Peyer's patch (tissue), 4 donors: ENCODE data around the gene SYK. TPM values are rescaled to one million over a fixed set of nuclear protein-coding genes. Genes with fewer than 3 reads are reported as not detected.

ENCODE experiments used
- DNase-seq, 3 donors: peaks; one replicate each; pipeline ENCODE4 v3.0.0-alpha.2; 2017 to 2019
- H3K27ac ChIP-seq, 4 donors: fragments of 200-600 bp; sonication (generic); one replicate each; pipeline ENCODE4 v1.5.1; 2016 to 2019
- H3K27me3 ChIP-seq, 2 donors: fragments of 200-600 bp; sonication (generic); one replicate each; pipeline ENCODE4 v1.5.1; 2019
- H3K36me3 ChIP-seq, 3 donors: fragments of 200-600 bp; sonication (generic); one replicate each; pipeline ENCODE4 v1.5.1; 2016 to 2019
- H3K4me1 ChIP-seq, 4 donors: fragments of 200-600 bp; sonication (generic); one replicate each; pipeline ENCODE4 v1.5.1; 2016 to 2019
- H3K4me3 ChIP-seq, 4 donors: fragments of 200-600 bp; sonication (generic); 1 replicate in 3 of 4; 2 replicates in 1 of 4; pipeline ENCODE4 v1.5.1; 2016 to 2019; ENCODE audit warnings: mild to moderate bottlenecking in 1 of 4
- H3K9me3 ChIP-seq, 4 donors: fragments of 200-600 bp; sonication (generic); one replicate each; pipeline ENCODE4 v1.5.1; 2016 to 2019; ENCODE audit warnings: mild to moderate bottlenecking in 1 of 4
- POLR2A ChIP-seq, 2 donors: fragments of 450-650 bp; IDR thresholded peaks; one replicate each; pipeline ENCODE4 v1.5.1; 2017; ENCODE audit warnings: antibody characterized with exemption in 2 of 2, mild to moderate bottlenecking in 2 of 2, moderate library complexity in 2 of 2
- total RNA-seq, 4 donors: library from RNA; depleted of rRNA; stranded (reverse); fragments of >200 nt; gene quantifications; one replicate each; pipeline ENCODE4 v1.1.0, GENCODE V29; 2016
- TF ChIP-seq, protein P1 (sequence below), 6 experiments: fragments of 450-650 bp in 4 of 6; fragments of 200-600 bp in 2 of 6; sonication (generic) in 1 of 6; IDR thresholded peaks; one replicate each; pipeline ENCODE4 v1.5.1; 2017 to 2019; ENCODE audit warnings: antibody characterized with exemption in 6 of 6, mild to moderate bottlenecking in 3 of 6, moderate library complexity in 1 of 6

The SYK gene
- total RNA-seq, 4 donors from 2014 or later, result 48.7 to 81.7 (median 60.0) TPM

- H3K36me3 ChIP-seq, result no peaks in the 10 kb centered on the region
- no peaks in the 10 kb centered on the region for H3K27me3 ChIP-seq
- DNase-seq, result peak in 1 of 3 donors; percentile 30
- H3K4me1 ChIP-seq, result peaks cover 0 to 6% (median 5%) of the 10 kb centered on the region in 4 donors
- no peaks in the 10 kb centered on the region for H3K9me3 ChIP-seq
- no peak overlapping the region for H3K4me3 ChIP-seq
- TF ChIP-seq POLR2A (IDR thresholded peaks at IDR 0.05), result no peak
- TF ChIP-seq, protein P1, sequence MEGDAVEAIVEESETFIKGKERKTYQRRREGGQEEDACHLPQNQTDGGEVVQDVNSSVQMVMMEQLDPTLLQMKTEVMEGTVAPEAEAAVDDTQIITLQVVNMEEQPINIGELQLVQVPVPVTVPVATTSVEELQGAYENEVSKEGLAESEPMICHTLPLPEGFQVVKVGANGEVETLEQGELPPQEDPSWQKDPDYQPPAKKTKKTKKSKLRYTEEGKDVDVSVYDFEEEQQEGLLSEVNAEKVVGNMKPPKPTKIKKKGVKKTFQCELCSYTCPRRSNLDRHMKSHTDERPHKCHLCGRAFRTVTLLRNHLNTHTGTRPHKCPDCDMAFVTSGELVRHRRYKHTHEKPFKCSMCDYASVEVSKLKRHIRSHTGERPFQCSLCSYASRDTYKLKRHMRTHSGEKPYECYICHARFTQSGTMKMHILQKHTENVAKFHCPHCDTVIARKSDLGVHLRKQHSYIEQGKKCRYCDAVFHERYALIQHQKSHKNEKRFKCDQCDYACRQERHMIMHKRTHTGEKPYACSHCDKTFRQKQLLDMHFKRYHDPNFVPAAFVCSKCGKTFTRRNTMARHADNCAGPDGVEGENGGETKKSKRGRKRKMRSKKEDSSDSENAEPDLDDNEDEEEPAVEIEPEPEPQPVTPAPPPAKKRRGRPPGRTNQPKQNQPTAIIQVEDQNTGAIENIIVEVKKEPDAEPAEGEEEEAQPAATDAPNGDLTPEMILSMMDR (IDR thresholded peaks at IDR 0.05), result no peak
- H3K27ac ChIP-seq, result peak overlapping the region in 1 of 4 donors; percentile 55
Observed at GRCh38 chr9:90770182-90770738, 31.4 kb upstream of the SYK start.

- H3K27me3 ChIP-seq, result no peaks in the 10 kb centered on the region
- DNase-seq, result peak in 2 of 3 donors; percentile 42 to 49
- TF ChIP-seq, protein P1 (IDR thresholded peaks at IDR 0.05), result no peak
- no peak for TF ChIP-seq POLR2A (IDR thresholded peaks at IDR 0.05)
- H3K27ac ChIP-seq, result peak overlapping the region in 1 of 4 donors; percentile 55
- no peaks in the 10 kb centered on the region for H3K36me3 ChIP-seq
- no peak overlapping the region for H3K4me3 ChIP-seq
- H3K9me3 ChIP-seq, result no peaks in the 10 kb centered on the region
- H3K4me1 ChIP-seq, result peaks cover 0 to 6% (median 4%) of the 10 kb centered on the region in 4 donors
Observed at GRCh38 chr9:90770927-90771326, 30.7 kb upstream of the SYK start.

DNA sequence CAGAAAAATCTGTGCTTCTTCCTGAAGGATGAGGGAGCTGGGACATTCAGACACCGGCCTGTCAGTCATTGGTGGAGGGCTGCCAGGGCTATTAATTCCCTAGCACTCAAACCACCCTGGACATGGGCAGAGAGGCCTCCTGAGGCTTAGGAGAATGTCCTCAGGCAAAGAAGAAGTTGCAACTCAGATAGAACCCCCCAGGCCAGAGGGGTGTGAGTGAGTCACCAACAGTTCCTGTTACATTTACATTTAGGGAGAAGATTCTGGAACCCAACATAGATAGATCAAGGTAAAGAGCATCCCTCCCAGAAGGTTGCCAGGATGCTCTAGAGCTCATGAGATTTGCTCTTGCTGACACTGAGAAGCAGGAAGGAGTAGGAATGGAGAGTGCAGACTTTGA, 29.2 kb upstream of the SYK start:
- no peak for TF ChIP-seq POLR2A (IDR thresholded peaks at IDR 0.05)
- no peaks in the 10 kb centered on the region for H3K27me3 ChIP-seq
- no peak overlapping the region for H3K4me3 ChIP-seq
- H3K27ac ChIP-seq, result peak overlapping the region in 1 of 4 donors; percentile 13
- peaks cover 0 to 6% (median 2%) of the 10 kb centered on the region in 4 donors for H3K4me1 ChIP-seq
- DNase-seq, result no peak
- H3K9me3 ChIP-seq, result no peaks in the 10 kb centered on the region
- H3K36me3 ChIP-seq, result no peaks in the 10 kb centered on the region

- peaks cover 0 to 6% (median 2%) of the 10 kb centered on the region in 4 donors for H3K4me1 ChIP-seq
- DNase-seq, result peak in 2 of 3 donors; percentile 34 to 61
- H3K4me3 ChIP-seq, result no peak overlapping the region
- TF ChIP-seq, protein P1 (IDR thresholded peaks at IDR 0.05), result peak; percentile 26 to 60 (median 50)
- TF ChIP-seq POLR2A (IDR thresholded peaks at IDR 0.05), result no peak
- H3K36me3 ChIP-seq, result no peaks in the 10 kb centered on the region
- peak overlapping the region in 1 of 4 donors; percentile 70 for H3K27ac ChIP-seq
- H3K27me3 ChIP-seq, result no peaks in the 10 kb centered on the region
- no peaks in the 10 kb centered on the region for H3K9me3 ChIP-seq
Observed at GRCh38 chr9:90773617-90774016, 28.0 kb upstream of the SYK start.

DNA sequence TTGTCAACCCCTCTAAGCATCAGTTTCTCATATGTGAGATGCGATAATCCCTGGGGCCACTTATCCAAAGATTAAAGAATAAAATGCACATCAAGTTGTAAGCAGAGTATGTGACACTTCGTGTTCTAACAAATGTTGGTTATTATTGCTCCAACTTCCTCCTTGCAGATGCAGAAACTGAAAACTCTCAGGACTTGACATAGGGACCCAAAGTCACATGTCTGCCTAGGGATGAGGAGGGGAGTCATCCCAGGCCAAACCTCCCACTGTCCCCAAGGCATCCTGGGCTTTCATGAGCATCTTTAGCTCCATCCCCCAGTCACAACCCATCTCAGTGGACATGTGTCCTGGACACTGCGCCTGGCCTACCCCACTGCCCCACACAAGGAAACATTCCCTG, 27.5 kb upstream of the SYK start:
- DNase-seq, result no peak
- no peaks in the 10 kb centered on the region for H3K27me3 ChIP-seq
- H3K4me1 ChIP-seq, result peaks cover 0 to 6% (median 2%) of the 10 kb centered on the region in 4 donors
- TF ChIP-seq, protein P1 (IDR thresholded peaks at IDR 0.05), result no peak
- peak overlapping the region in 1 of 4 donors; percentile 70 for H3K27ac ChIP-seq
- no peaks in the 10 kb centered on the region for H3K9me3 ChIP-seq
- H3K4me3 ChIP-seq, result no peak overlapping the region
- no peaks in the 10 kb centered on the region for H3K36me3 ChIP-seq

GRCh38 chr9:90774682-90775081, 26.9 kb upstream of the SYK start:
- Histone ChIP-seq H3K4me3 (no peak overlapping the region), H3K27me3 (no peaks in the 10 kb centered on the region), H3K9me3 (no peaks in the 10 kb centered on the region), H3K36me3 (no peaks in the 10 kb centered on the region), H3K27ac (peak overlapping the region in 1 of 4 donors; percentile 70), H3K4me1 (peaks cover 0 to 6% (median under 1%) of the 10 kb centered on the region in 4 donors)
- DNase-seq, result peak in 2 of 3 donors; percentile 77 to 80
- TF ChIP-seq, protein P1 (IDR thresholded peaks at IDR 0.05), result peak; percentile 22 to 52 (median 40)
- no peak for TF ChIP-seq POLR2A (IDR thresholded peaks at IDR 0.05)
